ENCODE data around the gene DCTD. TPM values are rescaled to one million over a fixed set of nuclear protein-coding genes. Genes with fewer than 3 reads are reported as not detected.
A peak's percentile ranks its signal among the peaks of the same experiment; 100 is the strongest.

Gene DCTD
- total and polyA plus RNA-seq, 2 of the 13 experiments (the other 11 are each of a cell fraction or from before 2014, with no cell fraction given): 85.1 to 95.3 TPM

- TF ChIP-seq ZBTB34 (CRISPR knock-in tag; IDR thresholded peaks at IDR 0.05): peak; percentile 73; the same call in 1 of the 2 replicates
- no peak for TF ChIP-seq GABPA (IDR thresholded peaks at IDR 0.05; ENCODE audit: low read depth, low read length)
- peak; percentile 33; the same call in 1 of the 2 replicates for TF ChIP-seq GABPA (CRISPR knock-in tag; IDR thresholded peaks at IDR 0.05; ENCODE audit: low read depth)
- TF ChIP-seq, protein P1, sequence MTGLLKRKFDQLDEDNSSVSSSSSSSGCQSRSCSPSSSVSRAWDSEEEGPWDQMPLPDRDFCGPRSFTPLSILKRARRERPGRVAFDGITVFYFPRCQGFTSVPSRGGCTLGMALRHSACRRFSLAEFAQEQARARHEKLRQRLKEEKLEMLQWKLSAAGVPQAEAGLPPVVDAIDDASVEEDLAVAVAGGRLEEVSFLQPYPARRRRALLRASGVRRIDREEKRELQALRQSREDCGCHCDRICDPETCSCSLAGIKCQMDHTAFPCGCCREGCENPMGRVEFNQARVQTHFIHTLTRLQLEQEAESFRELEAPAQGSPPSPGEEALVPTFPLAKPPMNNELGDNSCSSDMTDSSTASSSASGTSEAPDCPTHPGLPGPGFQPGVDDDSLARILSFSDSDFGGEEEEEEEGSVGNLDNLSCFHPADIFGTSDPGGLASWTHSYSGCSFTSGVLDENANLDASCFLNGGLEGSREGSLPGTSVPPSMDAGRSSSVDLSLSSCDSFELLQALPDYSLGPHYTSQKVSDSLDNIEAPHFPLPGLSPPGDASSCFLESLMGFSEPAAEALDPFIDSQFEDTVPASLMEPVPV (CRISPR knock-in tag; IDR thresholded peaks at IDR 0.05): peak; percentile 84
- TF ChIP-seq RCOR2 (CRISPR knock-in tag; IDR thresholded peaks at IDR 0.05): peak; percentile 83
- 0 out of 2 replicates have a peak, but pooled peaks have one; percentile 75 for TF ChIP-seq ZNF782 (CRISPR knock-in tag; IDR thresholded peaks at IDR 0.05; ENCODE audit: borderline replicate concordance)
- TF ChIP-seq, protein P2, sequence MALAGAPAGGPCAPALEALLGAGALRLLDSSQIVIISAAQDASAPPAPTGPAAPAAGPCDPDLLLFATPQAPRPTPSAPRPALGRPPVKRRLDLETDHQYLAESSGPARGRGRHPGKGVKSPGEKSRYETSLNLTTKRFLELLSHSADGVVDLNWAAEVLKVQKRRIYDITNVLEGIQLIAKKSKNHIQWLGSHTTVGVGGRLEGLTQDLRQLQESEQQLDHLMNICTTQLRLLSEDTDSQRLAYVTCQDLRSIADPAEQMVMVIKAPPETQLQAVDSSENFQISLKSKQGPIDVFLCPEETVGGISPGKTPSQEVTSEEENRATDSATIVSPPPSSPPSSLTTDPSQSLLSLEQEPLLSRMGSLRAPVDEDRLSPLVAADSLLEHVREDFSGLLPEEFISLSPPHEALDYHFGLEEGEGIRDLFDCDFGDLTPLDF (CRISPR knock-in tag; IDR thresholded peaks at IDR 0.05): 0 out of 2 replicates have a peak, but pooled peaks have one; percentile 26
- TF ChIP-seq ZKSCAN8 (CRISPR knock-in tag; IDR thresholded peaks at IDR 0.05; ENCODE audit: borderline replicate concordance): peak; percentile 28; the same call in 1 of the 2 replicates
- TF ChIP-seq THYN1 (CRISPR knock-in tag; IDR thresholded peaks at IDR 0.05; ENCODE audit: borderline replicate concordance, low read depth): no peak
- TF ChIP-seq NCOA1 (CRISPR knock-in tag; IDR thresholded peaks at IDR 0.05): peak; percentile 30; the same call in 1 of the 2 replicates
- peak; percentile 83; the same call in 1 of the 2 replicates for TF ChIP-seq ZNF230 (CRISPR knock-in tag; IDR thresholded peaks at IDR 0.05)
- TF ChIP-seq ZNF614 (CRISPR knock-in tag; IDR thresholded peaks at IDR 0.05; ENCODE audit: borderline replicate concordance): peak; percentile 79; the same call in 1 of the 2 replicates
- TF ChIP-seq, protein P3, sequence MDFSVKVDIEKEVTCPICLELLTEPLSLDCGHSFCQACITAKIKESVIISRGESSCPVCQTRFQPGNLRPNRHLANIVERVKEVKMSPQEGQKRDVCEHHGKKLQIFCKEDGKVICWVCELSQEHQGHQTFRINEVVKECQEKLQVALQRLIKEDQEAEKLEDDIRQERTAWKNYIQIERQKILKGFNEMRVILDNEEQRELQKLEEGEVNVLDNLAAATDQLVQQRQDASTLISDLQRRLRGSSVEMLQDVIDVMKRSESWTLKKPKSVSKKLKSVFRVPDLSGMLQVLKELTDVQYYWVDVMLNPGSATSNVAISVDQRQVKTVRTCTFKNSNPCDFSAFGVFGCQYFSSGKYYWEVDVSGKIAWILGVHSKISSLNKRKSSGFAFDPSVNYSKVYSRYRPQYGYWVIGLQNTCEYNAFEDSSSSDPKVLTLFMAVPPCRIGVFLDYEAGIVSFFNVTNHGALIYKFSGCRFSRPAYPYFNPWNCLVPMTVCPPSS (IDR thresholded peaks at IDR 0.05): no peak
- 0 out of 2 replicates have a peak, but pooled peaks have one; percentile 67 for TF ChIP-seq ZBTB7B (CRISPR knock-in tag; IDR thresholded peaks at IDR 0.05)
- TF ChIP-seq ZNF749 (CRISPR knock-in tag; IDR thresholded peaks at IDR 0.05; ENCODE audit: borderline replicate concordance): 0 out of 2 replicates have a peak, but pooled peaks have one; percentile 34
- peak; percentile 76; the same call in 1 of the 2 replicates for TF ChIP-seq TARDBP (CRISPR knock-in tag; IDR thresholded peaks at IDR 0.05)
- TF ChIP-seq LCORL (IDR thresholded peaks at IDR 0.05): no peak
- peak; percentile 94 for TF ChIP-seq LCORL (CRISPR knock-in tag; IDR thresholded peaks at IDR 0.05)
- TF ChIP-seq ZNF143 (CRISPR knock-in tag; IDR thresholded peaks at IDR 0.05): no peak
- TF ChIP-seq ZNF580 (CRISPR knock-in tag; IDR thresholded peaks at IDR 0.05; ENCODE audit: borderline replicate concordance, low read depth): peak; percentile 36; the same call in 1 of the 2 replicates
These were observed 36.5 kb downstream of the DCTD start (continued) for GRCh38 chr4:182880387-182881356.

Data from HepG2 (cell line).